GM18508 (cell line): ENCODE data around the gene DLST.

Source experiments
- ATAC-seq: cut with Tn5 transposase; IDR thresholded peaks from one replicate; pipeline ENCODE4 v1.9.1; 2021; ENCODE audit warnings: moderate number of reproducible peaks; ENCODE audit not compliant: insufficient read depth, unreplicated experiment

The DLST gene

GRCh38 chr14:74881431-74882102, at the start of gene DLST:
Gene DLST (plus strand): TSS chr14:74881916. CDS start chr14:74881954, 38 bp downstream.
- peak; percentile 61 for ATAC-seq

DNA sequence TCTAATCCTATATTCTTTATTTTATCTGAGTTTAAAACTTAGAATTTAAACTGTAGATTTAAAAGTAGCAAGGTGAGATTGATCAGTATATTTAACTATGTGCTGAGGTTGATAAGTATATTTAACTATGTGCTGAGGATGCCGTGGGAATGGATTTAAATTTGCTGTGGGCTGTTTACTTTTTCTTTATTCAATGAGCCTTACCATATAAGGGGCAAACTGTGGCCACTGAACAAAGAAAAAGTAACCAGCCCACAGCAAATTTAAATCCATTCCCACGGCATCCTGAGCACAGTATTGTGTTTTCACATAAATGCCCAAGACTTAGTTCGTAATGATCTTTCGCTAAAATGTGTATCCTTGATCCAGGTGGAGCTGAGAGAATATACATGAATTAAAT, 48.9 kb upstream of the DLST start:
- ATAC-seq = no peak

- no peak for ATAC-seq
Observed at GRCh38 chr14:74834692-74835392, 46.9 kb upstream of the DLST start.

- ATAC-seq = no peak
Observed at GRCh38 chr14:74835645-74836250, 46.0 kb upstream of the DLST start.

GRCh38 chr14:74836251-74836960, 45.3 kb upstream of the DLST start:
- ATAC-seq = no peak

GRCh38 chr14:74838166-74838565, 43.5 kb upstream of the DLST start:
- no peak for ATAC-seq

DNA sequence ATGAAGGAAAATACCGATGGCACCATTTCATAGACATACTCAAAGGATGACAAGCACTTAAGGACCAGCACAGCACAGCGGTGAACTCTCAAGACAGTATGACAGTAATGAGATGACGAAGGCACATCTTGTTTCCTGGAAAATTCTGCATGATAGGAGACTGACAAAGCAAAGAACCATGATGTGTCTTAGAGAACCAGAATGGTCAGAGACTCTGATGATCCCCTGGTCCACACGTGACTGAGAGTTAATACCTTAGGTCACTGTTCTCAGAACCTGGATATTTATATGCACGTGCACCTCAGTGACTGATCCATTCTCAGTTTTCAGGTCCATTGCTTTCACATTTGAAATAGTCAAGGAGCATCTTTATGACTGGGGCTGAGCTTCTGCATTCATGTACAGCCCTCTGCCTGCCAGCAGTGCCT, 41.1 kb upstream of the DLST start:
- no peak for ATAC-seq

DNA sequence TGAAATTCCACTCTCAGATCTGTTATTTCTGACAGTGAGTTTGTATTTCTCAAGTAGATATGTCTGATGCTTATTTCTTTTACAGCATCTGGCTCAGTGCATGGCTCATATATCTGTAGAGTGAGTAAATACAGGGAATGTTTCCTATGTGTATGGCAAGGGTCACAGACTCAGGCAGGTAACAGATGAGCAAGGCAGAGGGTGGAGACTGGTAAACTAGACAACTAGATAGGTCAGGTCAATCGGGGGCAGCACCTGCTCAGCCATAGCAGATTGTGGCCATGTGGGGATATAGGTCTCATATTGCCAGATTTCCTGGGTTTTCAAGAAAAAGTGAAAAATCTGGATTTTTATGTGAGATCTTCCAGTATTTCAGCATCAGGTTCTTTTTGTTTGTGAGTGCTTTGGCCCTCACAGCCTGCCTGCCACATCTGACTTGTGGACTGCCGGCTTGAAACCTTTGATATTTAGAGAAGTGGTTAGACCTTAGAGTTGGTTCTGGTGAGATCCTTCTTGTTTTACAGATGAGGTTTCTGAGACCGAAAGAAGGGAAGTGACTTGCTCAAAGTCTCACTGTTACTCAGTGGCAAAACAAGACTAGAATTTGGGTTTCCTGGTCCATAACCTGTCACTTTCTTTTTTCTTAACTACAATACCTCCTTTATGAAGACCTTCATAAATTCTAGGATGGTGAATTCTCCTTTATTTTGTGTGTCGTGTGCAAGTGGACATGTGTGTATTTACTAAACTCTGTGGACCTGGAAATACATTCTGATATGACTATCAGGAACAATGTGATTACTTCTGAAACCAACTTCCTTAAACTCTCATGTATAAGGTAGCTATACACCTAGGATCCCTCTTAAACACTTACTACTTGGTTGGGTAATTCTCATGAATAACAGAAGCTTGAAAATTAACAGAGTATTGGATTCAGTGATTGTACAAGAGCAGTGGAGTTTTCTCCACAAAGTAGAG, 40.2 kb upstream of the DLST start:
- ATAC-seq = peak; percentile 55

DNA sequence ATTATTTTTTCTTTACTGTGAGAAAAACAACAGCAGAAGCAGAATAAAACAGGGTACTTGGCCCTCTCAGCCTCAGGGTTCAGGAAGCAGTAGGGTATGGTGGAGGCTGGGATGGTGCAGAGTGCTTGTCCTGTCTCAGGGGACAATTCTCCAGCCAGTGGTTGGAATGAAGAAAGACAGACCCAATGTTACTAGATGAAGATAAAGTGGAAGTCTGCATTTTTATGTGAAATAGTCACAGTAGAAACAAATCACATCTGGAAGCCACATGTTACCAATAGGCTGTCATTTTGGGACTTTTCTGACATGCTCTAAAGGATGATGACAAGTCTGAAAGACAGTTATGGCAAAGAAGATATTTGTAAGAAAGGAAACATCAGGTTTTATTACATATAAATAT, 38.1 kb upstream of the DLST start:
- no peak for ATAC-seq

GRCh38 chr14:74846168-74846567, 35.5 kb upstream of the DLST start:
- no peak for ATAC-seq

GRCh38 chr14:74846968-74847665, 34.6 kb upstream of the DLST start:
- ATAC-seq = no peak

DNA sequence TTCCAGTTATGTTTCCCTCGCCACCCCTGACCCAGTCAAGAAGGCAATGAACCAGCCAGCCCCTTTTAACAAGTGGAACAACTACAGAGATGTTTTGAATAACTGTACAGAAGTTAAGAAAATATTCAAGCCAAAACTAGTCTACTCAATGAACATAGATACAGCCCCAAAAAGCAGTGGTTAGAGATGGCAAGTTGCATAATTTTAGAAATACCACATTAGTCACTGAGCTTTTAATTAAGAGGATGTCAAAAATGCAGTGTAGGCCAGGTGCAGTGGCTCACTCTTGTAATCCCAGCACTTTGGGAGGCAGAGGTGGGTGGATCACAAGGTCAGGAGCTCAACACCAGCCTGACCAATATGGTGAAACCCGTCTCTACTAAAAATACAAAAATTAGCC, 32.9 kb upstream of the DLST start:
- ATAC-seq = no peak

- no peak for ATAC-seq
Observed at GRCh38 chr14:74852922-74853530, 28.7 kb upstream of the DLST start.

DNA sequence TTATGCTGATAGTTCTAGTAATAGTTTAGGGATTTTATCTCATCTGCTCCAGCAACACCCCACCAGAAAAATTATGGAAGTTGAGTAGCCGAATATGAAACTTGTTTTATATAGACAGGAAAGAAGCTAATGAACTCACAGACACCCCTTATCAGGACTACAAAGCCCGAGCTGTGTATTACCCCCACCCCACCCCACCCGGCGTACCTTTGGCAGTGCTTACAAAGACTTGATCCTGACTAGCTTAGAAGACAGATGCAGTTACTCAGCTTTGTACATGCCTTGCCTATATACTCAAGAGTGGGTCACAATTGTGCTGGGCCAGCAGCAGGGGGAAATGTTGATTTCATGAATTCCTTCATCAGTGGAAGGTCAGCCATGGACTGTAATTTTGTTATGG, 28.1 kb upstream of the DLST start:
- no peak for ATAC-seq

GRCh38 chr14:74855021-74855420, 26.7 kb upstream of the DLST start:
- no peak for ATAC-seq

- no peak for ATAC-seq
Observed at GRCh38 chr14:74855945-74856344, 25.8 kb upstream of the DLST start.

- no peak for ATAC-seq
Observed at GRCh38 chr14:74856366-74856765, 25.4 kb upstream of the DLST start.

DNA sequence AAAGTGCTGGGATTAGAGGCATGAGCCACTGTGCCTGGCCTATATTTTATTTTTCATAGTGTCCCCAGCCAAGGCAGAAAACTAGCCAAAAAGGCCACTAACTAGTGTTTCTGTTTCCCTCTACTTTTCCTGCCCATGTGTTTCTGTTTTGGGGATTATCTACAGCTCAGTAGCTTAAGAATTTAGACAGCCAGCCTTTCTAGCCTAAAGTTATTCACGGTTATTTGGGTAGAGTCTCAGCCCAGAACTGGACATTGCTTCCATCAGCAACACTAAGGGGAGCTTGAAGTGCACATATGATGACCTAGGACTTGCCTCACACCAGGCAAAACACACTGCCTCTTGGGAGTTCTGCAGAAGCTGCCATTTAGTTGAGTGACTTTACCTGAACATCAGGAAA, 23.7 kb upstream of the DLST start:
- ATAC-seq = no peak
